Activated naive CD4-positive, alpha-beta T cell treated with anti-CD3 and anti-CD28 coated beads, Interleukin-2, amount 10 ng/mL, durations not matched to agents 5 hours and 36 hours (primary cell): ENCODE results near the gene ZFAND6. TPM values are rescaled to one million over a fixed set of nuclear protein-coding genes. Genes with fewer than 3 reads are reported as not detected.

Source experiments
- total RNA-seq, 2 experiments: library from RNA; stranded (reverse); gene quantifications; one replicate each; pipeline ENCODE4 v1.2.3, GENCODE V29; 2021

The ZFAND6 gene
- 10 to 100 TPM; 51.2 to 51.8 TPM for total RNA-seq

DNA sequence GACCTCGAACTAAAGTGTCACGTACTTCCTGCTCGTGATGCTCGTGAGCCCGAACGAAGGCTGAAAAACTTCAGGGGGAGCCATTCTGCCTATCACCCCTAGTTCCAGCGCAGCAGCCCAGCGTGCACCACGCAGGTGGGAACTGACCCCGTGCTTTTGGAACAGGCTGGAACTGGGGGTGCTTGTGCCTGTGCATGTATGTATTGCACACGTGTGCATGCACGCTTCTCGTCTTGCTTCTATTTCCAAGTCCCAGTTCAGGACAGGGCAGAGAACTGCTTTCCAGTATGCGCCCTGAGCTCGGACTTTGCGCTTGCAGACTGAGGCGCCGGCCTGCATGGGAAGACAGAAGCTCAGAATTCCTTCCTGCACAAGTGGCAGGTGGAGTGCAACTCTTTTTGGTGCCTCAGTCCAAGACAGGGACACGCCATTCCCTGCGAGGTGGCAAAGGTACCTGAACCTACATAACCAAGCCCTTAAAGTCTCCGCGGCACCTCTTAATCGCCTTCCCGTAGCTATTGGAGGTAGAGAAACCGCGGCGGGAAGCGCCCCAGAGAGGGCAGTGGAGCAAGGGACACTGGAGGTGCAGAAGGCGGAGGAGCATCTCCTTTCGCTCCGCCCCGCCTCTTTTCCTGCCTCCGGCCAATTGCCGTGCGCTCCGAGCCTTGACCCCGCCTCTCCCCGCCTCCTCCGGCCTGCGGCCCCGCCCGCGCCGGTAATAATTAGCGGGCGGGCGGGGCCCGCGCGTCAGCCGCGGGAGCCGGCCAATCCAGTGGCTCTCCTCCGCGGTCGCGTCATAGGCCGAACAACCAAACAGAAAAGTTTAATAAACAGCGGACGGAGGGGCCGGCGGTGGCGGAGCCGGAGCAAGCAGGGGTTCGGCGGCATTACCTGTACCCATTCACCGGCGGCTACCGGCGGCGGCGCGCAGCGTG is at the start of gene ZFAND6:
TSS of gene ZFAND6 (plus strand) at position 826 of the 935 bp plus-strand sequence. CDS start 60,669 bp downstream, outside the sequence.

DNA sequence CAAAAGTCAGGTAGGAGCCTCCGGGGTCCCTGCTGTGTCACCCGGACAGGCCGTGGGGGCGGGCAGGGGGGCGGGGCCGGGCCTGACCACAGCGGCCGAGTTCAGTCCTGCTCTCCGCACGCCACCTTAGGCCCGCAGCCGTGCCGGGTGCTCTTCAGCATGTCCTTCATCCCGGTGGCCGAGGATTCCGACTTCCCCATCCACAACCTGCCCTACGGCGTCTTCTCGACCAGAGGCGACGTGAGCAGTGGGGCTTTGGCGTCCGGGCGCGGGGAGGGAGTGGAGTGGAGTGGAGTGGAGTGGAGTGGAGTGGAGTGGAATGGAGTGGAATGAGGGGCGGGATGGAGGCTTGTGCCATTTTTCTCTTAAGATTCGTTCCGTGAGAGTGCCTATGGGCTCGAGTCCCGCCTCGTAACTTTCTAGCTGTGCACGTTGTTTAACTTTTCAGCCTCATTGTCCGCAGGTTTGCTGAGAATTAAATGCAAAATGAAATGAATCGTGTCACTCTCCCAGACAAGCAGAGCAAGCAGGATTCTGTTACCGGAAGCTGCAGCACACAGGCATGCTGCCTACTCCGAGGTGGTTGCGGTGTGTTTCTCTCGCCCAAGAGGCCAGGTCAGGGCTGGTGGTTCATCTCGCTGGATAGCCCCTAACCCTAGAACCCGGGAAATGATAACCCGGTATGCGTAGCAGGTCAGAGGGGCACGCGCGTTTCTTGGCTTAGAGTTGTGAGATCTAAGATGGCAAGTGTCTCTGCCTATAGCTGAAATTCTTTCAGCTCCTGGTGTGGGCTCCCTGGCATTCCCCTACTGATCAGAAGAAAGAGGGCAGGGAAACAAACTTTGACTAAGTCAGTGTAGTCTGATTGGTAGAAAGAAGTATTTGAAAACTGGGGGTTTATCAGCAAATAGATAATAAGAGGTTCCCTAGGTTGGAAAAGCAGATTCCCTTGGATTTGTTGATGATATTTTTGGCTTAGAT is 93.7 kb downstream of the ZFAND6 start, which contains the start of gene FAH:
TSS of gene FAH (plus strand) at position 104 of the 981 bp plus-strand sequence. CDS start at position 160, 56 bp downstream.

Other genes with a start within 250 kb of the ZFAND6 start
- 10 to 100 TPM; 26.8 to 30.9 TPM for gene MTHFS, start 162.7 kb upstream of the ZFAND6 start, total RNA-seq
- gene BCL2A1, start 88.5 kb upstream of the ZFAND6 start, total RNA-seq = 10 to 100 TPM; 28.3 to 29.6 TPM
- gene FAH, start 93.3 kb downstream of the ZFAND6 start, total RNA-seq = 10 to 100 TPM; 24.6 to 29.5 TPM
- gene CTXND1, start 192.5 kb downstream of the ZFAND6 start, total RNA-seq = not detected